Sigmoid colon (tissue), 7 donors: Measurements from ENCODE around the gene NEURL1. TPM values are rescaled to one million over a fixed set of nuclear protein-coding genes. Genes with fewer than 3 reads are reported as not detected.

Experiments used
- DNase-seq: peaks from one replicate; pipeline ENCODE4 v3.0.0-alpha.2; 2019
- H3K27ac ChIP-seq, 4 donors: fragments of 200-600 bp; sonication (generic); one replicate each; pipeline ENCODE4 v1.5.1; 2016 to 2019; ENCODE audit warnings: mild to moderate bottlenecking in 1 of 4
- H3K27me3 ChIP-seq, 3 donors: fragments of 200-600 bp; sonication (generic); one replicate each; pipeline ENCODE4 v1.5.1; 2019; ENCODE audit warnings: mild to moderate bottlenecking in 1 of 3
- H3K36me3 ChIP-seq, 4 donors: fragments of 200-600 bp; sonication (generic); one replicate each; pipeline ENCODE4 v1.5.1; 2016 to 2019
- H3K4me1 ChIP-seq, 4 donors: fragments of 200-600 bp; sonication (generic); one replicate each; pipeline ENCODE4 v1.5.1; 2017 to 2019
- H3K4me3 ChIP-seq, 4 donors: fragments of 200-600 bp; sonication (generic); one replicate each; pipeline ENCODE4 v1.5.1; 2017 to 2019; ENCODE audit warnings: mild to moderate bottlenecking in 2 of 4, moderate library complexity in 1 of 4
- H3K9me3 ChIP-seq, 4 donors: fragments of 200-600 bp in 3 of 4; sonication (generic) in 3 of 4; one replicate each; pipeline versions ENCODE4 v1.5.1 to v1.6.1; 2013 to 2019
- CTCF ChIP-seq, 4 experiments: fragments of 450-650 bp in 3 of 4; fragments of 200-600 bp in 1 of 4; IDR thresholded peaks; one replicate each; pipeline ENCODE4 v1.5.1; 2016 to 2019; ENCODE audit warnings: antibody characterized with exemption in 4 of 4, mild to moderate bottlenecking in 3 of 4, moderate library complexity in 2 of 4
- EP300 ChIP-seq, 4 donors: sonication (generic); formaldehyde crosslinking; IDR thresholded peaks; one replicate each; pipeline ENCODE4 v1.6.1; 2017; ENCODE audit warnings: antibody characterized with exemption in 4 of 4
- POLR2A ChIP-seq, 2 donors: fragments of 450-650 bp; IDR thresholded peaks; one replicate each; pipeline ENCODE4 v1.6.1; 2016; ENCODE audit warnings: antibody characterized with exemption in 2 of 2, mild to moderate bottlenecking in 2 of 2, moderate library complexity in 2 of 2
- POLR2AphosphoS5 ChIP-seq, 4 donors: sonication (generic); formaldehyde crosslinking; IDR thresholded peaks; one replicate each; pipeline ENCODE4 v1.6.1; 2017; ENCODE audit warnings: antibody characterized with exemption in 4 of 4
- WGBS, 2 donors: extraction: QIAGEN DNeasy Blood & Tissue Kit; methylation state at CpG; one replicate each; pipeline ENCODE4 v1.1.7; 2013; 5-methylcytosine and 5-hydroxymethylcytosine counted together
- intact Hi-C: fragments of 100-400 bp; cut with DNase I; formaldehyde crosslinking; loops from one replicate; pipeline ENCODE4 v1.15.1; 2023
- polyA plus RNA-seq, 3 donors: library from polyadenylated mRNA; stranded (reverse); fragments of 200-250 nt; gene quantifications; one replicate each; pipeline ENCODE4 v1.2.3, GENCODE V29; 2013
- total RNA-seq, 4 donors: library from RNA; depleted of rRNA; stranded (reverse); fragments of >200 nt; gene quantifications; one replicate each; pipeline ENCODE4 v1.1.0, GENCODE V29; 2016
- donor health status: healthy with polysubstance abuse.
- donor health status: Bipolar disorder and iron deficiency.
- donor health status: healthy.

Gene NEURL1
- total and polyA plus RNA-seq, 7 donors: 0.41 to 54.1 (median 15.3) TPM; not detected in 1

DNA sequence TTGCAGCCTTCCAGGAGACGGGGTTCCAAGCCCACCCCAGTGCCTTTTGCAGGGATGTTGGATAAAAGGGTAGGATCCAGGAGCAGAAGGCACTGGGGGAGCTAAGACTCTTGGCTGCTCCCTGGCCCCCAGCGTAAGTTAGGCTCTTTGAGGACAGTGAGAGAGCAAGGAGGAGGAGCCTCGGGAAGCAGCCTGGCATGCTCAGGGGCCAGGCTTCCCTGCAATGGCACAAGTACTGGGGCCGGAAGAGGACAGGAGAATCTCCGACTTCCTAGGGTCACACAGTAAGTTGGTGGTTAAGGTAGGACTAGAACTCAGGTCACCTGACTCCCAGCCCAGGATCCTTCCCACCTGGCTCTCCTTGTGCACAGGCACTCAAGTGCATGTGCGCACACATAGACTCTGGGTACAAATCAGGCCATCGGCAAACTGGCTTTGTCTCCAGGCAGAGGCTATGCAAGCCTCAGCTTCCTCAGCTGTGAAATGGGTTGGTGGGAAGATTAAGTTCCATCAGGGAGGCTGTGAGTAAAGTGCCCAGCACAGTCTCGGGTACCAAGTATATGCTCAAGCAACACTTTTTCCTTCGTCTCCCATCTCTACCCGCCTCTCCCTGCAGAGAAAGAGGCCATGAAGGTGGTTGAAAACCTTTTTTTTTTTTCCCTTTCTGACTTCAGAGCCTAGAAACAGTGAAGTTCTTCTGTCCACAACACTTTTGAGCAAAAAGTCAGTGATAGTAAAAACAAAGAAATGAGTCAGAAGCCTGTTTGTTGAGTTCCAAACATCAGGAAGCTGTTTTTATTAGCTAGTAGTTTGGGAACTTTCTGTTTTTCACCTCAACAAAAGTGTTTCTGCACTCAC lies 79.1 kb downstream of the NEURL1 start:
- TF ChIP-seq CTCF (IDR thresholded peaks at IDR 0.05): no peak
- TF ChIP-seq EP300 (IDR thresholded peaks at IDR 0.05): no peak
- no peak for TF ChIP-seq POLR2AphosphoS5 (IDR thresholded peaks at IDR 0.05)
- TF ChIP-seq POLR2A (IDR thresholded peaks at IDR 0.05): no peak
- 92 to 93% methylated on average over 10 of the region's 10 CpGs for WGBS, 2 donors
- intact Hi-C loops: no loop called here
- Histone ChIP-seq H3K4me3 (no peak overlapping the region), H3K27ac (no peak overlapping the region), H3K27me3 (peaks cover 0 to 10% (median 0%) of the 10 kb centered on the region in 3 donors), H3K36me3 (no peaks in the 10 kb centered on the region), H3K4me1 (peaks cover 0 to 9% (median 7%) of the 10 kb centered on the region in 4 donors), H3K9me3 (no peaks in the 10 kb centered on the region)
- DNase-seq: no peak

DNA sequence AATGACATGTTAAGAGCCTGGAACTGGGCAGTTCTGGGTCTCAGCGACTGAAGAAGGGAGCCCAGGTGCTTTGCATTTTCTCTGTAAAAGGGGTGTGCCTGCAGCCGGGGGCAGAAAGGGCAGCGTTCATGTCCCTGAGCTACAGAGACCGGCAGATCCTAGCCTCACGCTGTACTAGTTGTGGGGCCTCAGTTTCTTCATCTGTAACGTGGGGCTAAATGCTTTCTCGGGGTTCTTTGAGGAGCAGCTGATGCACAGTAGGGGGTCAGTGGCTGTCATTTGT lies 79.6 kb downstream of the NEURL1 start:
- no peak for TF ChIP-seq CTCF (IDR thresholded peaks at IDR 0.05)
- TF ChIP-seq POLR2AphosphoS5 (IDR thresholded peaks at IDR 0.05): no peak
- TF ChIP-seq EP300 (IDR thresholded peaks at IDR 0.05): no peak
- TF ChIP-seq POLR2A (IDR thresholded peaks at IDR 0.05): no peak
- Histone ChIP-seq H3K4me3 (no peak overlapping the region), H3K27me3 (peaks cover 0 to 11% (median 0%) of the 10 kb centered on the region in 3 donors), H3K9me3 (no peaks in the 10 kb centered on the region), H3K4me1 (peaks cover 0 to 9% (median 7%) of the 10 kb centered on the region in 4 donors), H3K36me3 (no peaks in the 10 kb centered on the region), H3K27ac (no peak overlapping the region)
- intact Hi-C loops: no loop called here
- WGBS, 2 donors: 74 to 83% methylated on average over 7 of the region's 7 CpGs
- no peak for DNase-seq

DNA sequence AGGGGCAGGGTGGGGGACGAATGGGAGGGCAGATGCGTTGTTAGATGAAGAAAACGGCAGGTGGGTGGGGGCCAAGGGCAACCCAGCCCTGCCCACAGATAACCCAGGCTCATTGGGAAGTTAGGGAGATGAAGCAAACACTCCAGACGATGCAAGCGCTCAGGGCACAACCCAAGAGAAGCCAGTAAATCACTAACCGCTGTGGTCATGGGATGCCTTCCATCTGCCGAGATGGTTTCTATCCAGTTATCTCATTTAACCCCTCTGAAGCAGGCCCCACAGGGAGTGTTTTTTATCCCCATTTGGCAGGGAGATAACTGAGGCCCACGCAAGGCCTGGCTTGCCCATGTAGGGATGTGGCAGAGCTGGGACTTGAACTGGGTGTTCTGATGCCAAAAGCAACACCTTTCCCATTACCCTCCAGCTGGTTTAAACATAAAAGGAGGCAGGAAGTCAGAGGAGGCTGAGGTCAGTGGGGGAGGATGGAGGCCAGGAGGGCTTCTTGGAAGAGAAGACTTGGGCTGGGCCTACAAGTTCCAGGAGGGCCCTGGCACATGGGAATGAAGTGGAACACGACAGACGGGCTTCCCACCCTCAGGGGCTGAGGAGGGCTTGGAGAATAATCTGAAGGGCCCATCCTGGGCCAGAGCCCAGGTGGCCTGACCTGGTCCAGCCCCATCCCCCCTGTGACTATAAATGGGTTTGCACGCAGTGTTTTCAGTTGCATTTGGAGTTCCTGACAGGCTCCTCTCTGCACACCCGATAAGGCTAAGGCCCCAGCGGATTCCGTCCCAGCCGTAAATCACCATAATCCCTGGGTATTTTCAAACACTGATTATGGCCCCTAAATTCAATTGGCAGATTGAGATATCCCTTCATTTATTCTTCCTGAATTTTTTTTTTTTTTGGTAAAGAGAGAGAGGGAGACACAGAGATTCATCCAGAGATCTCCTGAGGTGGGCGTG lies 80.9 kb downstream of the NEURL1 start:
- Histone ChIP-seq H3K4me3 (no peak overlapping the region), H3K4me1 (peaks cover 0 to 9% (median 7%) of the 10 kb centered on the region in 4 donors), H3K27ac (no peak overlapping the region), H3K9me3 (no peaks in the 10 kb centered on the region), H3K36me3 (no peaks in the 10 kb centered on the region), H3K27me3 (peaks cover 0 to 22% (median 0%) of the 10 kb centered on the region in 3 donors)
- intact Hi-C loops: no loop called here
- 81 to 84% methylated on average over 16 of the region's 16 CpGs for WGBS, 2 donors
- TF ChIP-seq CTCF (IDR thresholded peaks at IDR 0.05): no peak
- no peak for TF ChIP-seq POLR2AphosphoS5 (IDR thresholded peaks at IDR 0.05)
- TF ChIP-seq EP300 (IDR thresholded peaks at IDR 0.05): no peak
- TF ChIP-seq POLR2A (IDR thresholded peaks at IDR 0.05): no peak
- DNase-seq: no peak

GRCh38 chr10:103575416-103576075 lies 82.0 kb downstream of the NEURL1 start:
- intact Hi-C loops: no loop called here
- WGBS, 2 donors: 59 to 69% methylated on average over 6 of the region's 6 CpGs
- TF ChIP-seq EP300 (IDR thresholded peaks at IDR 0.05) (no peak), POLR2AphosphoS5 (IDR thresholded peaks at IDR 0.05) (no peak), POLR2A (IDR thresholded peaks at IDR 0.05) (no peak), CTCF (IDR thresholded peaks at IDR 0.05) (no peak)
- Histone ChIP-seq H3K4me3 (no peak overlapping the region), H3K4me1 (peaks cover 0 to 9% (median 7%) of the 10 kb centered on the region in 4 donors), H3K36me3 (no peaks in the 10 kb centered on the region), H3K27me3 (peaks cover 0 to 32% (median 7%) of the 10 kb centered on the region in 3 donors), H3K27ac (no peak overlapping the region), H3K9me3 (no peaks in the 10 kb centered on the region)
- DNase-seq: no peak
